Measurements from ENCODE around the gene CUTA.

GRCh38 chr6:33421344-33421643 is 3.4 kb upstream of the CUTA start:
- TF ChIP-seq GATA2 (IDR thresholded peaks at IDR 0.05; ENCODE audit: low read depth, low read length) (no peak), GATA3 (IDR thresholded peaks at IDR 0.05; ENCODE audit: low read depth, low read length) (no peak)

Measured in SH-SY5Y (cell line).